Activated CD4-positive, CD25-positive, alpha-beta regulatory T cell treated with anti-CD3 and anti-CD28 coated beads, Interleukin-2, amount 50 U/mL, for 72 hours (primary cell): ENCODE measurements around the gene FAM13C.

Experiments
- DNase-seq: peaks from one replicate; pipeline ENCODE4 v3.0.0; 2021

The FAM13C gene

DNA sequence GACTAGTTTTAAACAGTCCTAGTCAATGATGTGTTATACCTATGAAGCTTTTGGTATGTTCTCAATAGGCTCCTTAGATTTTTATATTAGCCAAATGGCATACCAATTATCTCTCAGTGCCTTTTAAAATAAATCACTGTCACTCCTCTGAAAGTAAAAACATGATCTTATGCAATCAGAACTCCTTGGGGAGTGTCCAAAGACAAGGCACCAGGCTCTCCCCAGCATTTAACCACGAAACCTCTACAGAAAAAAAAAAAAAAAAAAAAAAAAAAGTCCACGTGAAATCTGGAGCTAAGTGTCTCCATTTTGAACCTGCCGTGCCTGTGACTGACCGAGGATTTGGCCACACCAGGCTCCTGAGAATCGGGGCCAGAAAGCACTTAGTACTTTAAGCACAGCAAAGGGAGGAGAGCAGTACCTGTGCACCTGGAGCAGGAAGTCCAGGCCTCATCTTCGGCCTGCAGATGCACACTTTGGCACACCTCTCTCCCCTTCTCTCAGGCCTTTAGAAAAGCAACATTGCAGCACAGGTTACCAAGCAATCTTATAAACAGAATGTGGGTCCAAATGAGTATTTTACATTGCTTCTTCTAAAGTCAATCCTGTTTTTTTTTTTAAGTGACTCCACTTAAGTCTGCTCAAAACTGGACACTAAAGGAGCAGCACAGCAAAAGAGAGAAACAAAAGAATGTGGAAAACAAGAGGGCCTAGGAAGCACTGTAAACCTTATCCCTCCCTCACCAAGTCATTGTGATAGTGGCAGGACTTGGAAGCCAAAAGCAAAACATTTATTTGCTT, 1.5 kb downstream of the FAM13C start:
- DNase-seq, result no peak

DNA sequence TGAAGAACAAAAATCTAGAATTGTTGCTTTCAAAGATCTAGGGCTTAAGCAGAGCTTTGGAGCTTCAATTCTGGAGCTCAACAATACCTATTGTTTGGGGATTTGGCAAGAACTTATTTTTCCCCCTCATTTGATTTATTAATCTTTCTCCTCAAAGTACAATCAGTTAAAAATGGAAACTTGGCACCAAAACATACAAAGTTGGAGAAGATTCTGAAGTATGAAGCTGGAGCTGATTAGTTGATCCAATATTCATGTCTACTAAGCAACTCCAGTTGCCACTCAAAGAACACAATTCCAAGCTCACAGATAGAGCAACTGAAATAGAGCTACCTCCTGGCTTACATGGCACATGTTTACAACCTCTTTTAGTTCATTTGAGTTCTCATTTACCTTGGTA, 3.8 kb downstream of the FAM13C start:
- no peak for DNase-seq

DNA sequence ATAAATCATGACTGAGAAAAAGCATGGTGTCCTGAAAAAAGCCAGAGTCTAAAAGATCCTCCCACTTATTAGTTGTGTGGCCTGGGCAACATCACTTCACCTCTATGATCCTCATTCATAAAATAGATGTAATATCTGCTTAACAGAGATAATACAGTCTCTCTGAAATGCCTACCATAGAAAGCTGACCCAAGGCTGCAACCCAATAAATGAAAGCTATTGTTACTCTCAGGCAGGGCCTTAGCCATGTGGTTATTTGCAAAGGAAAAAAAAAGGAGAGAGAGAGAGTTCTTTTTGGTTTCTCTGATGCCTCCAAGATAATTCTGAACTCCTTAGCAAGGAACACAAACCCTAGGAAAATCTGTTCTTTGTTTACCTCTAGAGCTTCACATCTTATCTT, 7.9 kb downstream of the FAM13C start:
- no peak for DNase-seq

DNA sequence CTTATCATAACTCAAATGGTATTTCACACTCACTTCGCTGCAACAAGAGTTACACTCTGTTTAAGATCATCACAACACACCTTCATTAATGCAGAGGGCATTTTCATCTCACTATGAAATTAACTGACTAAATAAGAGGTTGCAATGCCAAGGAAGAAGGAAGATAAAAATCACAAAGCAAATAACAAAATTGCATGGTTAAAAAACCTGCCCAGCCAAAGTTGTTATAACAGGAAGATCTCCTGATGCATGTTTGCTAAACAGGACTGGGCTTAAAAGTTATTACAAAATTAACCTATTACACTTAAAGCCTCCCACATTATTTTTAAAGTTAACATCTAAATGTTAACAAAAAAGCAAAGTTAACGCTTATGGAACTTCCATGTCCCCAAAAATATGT, 11.8 kb downstream of the FAM13C start:
- no peak for DNase-seq

DNA sequence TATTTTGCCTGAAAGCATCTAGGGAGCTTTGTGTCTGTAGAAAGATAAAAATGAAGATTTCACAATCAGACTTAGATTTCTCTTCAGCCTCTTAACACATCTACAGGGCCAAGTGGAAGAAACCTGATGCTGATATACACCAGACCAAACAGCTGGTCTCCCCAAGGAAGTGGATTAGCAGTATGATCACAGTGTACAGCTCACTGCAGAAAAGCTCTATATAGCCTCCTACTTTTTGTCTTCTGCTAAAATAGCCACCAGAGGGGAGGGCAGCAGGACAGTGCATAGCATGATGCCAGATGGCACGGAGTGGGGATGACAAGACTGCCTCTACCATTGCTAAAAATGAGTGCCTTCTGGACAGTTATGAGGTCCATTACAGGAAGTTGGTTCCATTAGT, 16.0 kb downstream of the FAM13C start:
- no peak for DNase-seq

DNA sequence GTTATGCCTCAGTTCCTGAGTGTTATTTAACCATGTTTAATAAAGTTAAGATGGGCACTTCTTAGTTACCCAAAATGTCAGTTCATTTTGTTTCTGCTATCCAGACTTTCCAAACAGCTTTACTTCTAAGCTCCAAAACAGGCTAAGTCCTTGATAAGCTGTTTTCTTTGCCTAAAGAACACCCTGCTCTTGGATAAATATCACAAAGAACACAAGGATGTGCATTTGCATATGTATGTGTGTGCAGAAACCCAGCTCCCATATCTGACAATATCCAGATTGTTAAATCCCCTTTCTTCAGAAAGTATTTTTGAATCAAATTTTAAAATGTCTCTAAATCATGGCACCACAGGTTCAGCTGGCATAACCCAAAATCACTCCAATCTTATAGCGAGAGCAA, 19.6 kb downstream of the FAM13C start:
- no peak for DNase-seq

DNA sequence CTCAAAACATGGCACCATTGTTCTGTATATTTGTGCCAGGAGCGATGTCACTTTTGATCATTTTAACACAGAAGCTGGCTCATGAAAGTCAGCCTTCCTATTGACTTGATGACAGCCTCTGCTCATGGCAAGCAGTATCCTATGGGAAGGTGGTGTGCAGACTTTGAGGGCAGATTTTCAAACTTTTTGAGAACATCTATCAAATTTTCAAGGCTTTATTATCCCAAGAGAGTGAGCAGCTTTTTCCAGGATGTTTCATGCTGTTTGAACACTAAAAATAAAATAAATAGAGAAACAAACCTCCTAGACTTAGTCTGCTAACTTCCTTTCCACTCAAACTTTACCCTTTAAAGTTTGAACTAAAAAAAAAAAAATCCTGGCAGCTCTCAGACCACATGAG, 20.3 kb downstream of the FAM13C start:
- DNase-seq, result no peak

DNA sequence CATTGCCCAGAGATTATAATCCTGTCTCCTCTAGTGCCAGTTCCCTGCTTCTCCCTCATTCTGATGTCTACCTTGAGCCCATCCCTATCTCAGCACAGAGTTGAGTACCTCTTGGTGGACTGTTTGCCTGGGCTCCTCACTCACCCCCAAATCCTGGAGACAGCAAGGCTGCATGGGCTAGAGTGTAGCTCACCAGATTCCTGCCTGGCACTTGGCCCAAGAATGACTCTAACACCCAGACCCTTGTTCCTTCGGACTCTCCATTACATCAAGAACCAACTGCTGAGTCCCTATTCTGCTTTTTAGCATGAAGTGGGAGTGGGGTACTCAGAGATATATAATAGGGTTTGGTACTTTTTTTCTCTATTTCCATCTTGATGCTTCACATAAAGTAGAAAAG, 22.1 kb downstream of the FAM13C start:
- DNase-seq, result no peak

DNA sequence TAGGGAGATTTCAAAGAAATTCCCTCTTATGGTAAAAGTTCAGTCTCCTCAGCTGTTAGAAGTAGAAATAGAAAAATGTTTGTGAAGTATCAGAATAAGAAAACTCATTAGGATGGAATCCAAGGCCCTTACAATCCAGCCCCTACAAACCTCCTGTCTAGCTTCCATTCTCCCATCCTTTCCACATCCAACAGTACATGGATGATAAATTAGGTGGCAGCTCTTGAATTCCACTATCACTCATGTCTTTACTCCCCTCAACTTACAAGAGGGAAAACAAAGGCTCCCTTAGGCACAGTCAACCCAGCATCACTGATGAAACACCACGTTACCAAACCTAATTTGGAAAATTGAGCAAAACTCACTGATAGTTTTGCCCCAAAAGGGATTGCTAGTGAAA, 23.0 kb downstream of the FAM13C start:
- DNase-seq, result no peak

DNA sequence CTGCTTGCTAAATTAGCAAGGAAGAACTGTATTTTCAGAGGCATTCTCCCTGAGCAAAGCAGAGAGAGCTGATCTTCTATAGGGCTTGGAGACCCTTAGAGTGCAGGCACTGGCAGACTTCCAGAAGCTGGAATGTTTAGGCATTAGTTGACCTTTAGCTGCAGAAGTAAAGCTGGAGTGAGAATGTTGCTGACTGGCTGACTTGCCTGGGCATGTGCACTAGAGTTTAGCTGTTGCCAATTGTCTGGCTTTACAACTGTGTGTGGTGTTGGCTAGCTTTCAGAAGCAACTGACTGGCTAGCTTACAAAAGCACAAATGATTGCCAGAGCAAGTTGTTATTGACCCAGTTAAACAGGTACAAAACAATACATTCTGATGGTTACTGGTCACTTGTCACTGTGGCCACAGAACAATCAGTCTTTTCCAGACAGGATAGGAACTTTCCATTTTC, 25.1 kb downstream of the FAM13C start:
- DNase-seq, result no peak

DNA sequence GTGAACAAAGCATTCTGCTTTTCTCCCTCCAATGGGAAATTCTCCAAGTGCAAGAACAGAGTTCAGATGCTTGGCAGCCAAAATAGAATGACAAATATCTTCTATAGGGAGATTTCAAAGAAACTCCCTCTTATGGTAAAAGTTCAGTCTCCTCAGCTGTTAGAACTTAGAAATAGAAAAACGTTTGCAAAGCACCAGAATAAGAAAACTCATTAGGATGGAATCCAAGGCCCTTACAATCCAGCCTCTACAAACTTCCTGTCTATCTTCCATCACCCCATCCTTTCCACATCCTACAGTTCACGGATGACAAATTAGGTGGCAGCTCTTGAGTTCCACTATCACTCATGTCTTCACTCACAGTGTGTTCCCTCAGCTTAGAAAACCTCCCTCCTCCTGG, 25.7 kb downstream of the FAM13C start:
- DNase-seq, result no peak

DNA sequence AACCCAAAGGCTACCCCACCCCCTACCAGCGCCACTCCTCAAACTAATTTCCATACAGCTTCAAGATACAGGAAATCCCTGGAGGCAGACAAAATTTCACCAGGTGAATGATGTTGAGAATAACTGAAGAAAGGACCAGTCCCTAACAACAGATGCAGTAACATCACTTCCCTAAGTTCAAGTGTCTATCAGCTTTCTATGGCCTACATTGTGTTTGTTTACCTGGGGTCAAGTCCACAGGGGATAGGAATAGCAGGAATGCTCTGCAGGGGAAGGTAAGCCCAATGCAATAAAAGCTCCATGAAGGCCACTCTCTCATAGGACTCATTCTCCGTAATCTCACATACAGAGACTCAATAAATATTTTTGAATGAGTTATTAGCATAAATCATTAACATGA, 26.9 kb downstream of the FAM13C start:
- DNase-seq, result no peak

DNA sequence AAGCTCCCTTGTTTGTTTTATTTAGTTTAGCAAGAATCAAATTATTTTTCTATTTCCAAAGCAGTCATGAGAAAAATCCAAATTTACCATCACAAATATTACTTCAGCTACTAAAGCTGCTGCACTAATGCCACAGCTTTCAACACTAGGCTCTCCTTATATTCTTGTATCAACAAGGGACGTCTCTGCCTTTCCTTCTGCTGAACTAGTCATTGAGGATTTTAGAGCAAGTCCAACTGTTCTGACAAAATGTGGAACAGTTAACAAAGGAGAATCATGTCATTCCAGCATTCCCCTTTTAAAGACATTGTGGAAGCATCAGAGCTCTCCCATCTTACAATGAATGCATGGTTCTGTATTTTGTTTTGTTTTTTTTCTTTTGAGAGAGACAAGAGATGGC, 28.6 kb downstream of the FAM13C start:
- DNase-seq, result no peak

DNA sequence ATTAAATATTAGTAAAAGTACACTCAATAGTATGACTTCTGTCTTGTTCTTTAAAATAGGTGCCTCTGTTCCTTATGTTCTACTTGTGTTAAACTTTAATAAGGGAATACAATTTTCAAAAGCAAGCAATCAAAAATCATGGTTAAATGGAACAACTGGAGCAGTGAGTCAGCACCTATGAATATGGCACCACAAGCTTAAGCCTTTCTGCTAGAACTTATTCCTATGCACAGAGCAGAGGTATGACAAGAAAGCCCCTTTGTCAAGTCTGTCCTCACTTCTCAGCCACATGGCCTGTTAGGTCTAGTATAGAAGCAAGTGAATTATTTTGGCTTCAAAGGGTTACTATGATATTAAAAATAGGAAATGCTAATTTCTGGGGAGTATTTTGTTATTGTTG, 29.8 kb downstream of the FAM13C start:
- no peak for DNase-seq

DNA sequence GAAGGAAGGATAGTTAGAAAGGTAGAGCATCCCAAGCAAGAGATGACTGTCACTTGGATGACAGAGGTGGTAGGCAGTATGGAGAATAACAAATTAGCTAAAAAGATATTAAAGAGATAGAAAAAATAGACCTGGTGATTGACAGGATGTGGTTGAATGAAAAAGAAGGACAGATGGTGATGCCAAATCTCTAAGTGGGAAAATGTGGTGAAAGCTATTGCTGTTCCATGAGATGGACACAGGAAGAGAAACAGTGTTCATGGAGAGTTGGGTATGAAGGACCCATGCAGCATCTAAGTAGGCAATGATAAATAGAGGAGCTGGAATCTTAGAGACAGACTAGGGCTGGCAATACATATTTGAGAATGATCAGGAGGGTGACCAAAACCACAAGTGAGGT, 30.7 kb downstream of the FAM13C start:
- no peak for DNase-seq

DNA sequence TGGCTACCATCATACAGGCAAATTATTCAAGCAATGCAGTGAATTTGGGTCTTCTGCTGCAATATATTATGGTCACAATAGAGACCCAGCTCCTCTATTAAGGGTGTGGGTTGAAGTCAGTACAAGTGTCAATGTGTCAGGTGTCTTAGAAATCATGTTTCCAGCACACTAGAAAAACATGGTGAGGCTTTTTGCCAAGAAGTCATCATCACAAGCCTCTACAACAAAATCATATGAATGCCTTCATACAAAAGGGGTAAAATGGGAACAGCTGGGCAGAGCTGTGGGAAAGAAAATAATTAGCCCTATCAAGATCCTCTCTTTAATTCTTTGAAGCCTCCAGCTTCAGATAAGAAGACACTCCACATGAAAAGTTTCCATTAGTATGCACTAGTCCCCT, 37.2 kb downstream of the FAM13C start:
- no peak for DNase-seq

DNA sequence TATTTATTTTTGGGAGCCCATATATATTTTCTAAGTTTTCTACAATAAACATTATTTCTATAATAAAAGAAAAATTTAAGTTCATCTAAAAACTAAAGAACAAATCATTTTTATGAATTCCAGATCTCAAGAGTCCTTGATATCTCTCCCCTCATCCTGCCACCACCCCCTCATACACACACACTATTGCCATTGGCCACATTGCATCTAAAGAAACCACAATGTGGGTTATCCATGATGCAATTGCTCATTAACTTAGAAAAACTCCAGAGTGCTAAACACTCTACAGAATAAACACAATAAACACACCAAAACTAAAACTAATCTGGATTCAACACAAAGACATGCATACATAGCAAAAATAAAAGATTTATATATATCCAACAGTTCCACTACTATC, 37.8 kb downstream of the FAM13C start:
- no peak for DNase-seq

DNA sequence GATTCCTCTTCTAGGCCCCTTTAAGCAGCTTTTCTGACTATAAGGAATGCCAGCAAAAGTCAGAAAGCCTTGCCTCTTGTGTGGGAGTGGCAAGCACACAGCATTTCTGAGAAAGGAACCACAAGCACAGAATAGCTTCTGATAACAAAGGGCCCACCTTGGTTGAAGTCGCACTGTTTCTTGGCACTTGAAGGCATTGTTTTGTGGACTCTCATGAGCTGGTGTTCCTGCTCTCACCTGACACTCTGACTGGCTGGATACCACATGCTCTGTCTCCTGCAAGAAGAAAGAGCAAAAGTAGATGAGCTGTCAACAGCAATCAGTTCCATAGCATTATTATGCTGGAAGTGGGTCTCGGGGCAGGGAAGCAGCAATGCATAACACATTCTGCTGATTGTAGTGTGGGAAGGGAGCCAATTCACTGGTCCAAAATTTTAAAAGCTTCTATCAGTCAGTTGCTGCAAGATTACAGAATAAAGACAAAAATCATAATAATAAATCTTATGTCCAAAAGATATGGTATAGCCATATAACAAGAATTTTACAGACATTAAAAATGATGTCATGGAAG, 38.4 kb downstream of the FAM13C start:
- DNase-seq, result no peak

DNA sequence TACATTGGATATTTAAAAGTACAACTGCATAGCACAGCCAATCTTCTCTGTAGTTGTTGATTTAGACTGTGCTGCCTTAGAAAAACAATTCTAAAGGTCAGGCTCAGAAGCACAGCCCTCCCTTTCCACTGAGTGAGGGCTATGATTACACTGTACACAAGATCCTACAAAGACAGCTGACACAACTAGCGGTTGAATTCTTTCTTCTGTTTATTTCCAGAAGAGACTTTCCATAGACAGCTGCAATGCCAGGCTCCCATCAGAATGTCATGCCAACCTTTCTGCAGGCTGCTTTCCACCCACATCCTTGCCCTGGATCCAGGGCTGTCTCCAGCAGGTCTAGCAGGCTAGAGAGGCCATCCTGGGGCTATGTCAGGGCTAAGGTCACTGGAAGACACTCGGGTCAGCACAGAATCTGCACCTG, 39.3 kb downstream of the FAM13C start:
- DNase-seq, result no peak

DNA sequence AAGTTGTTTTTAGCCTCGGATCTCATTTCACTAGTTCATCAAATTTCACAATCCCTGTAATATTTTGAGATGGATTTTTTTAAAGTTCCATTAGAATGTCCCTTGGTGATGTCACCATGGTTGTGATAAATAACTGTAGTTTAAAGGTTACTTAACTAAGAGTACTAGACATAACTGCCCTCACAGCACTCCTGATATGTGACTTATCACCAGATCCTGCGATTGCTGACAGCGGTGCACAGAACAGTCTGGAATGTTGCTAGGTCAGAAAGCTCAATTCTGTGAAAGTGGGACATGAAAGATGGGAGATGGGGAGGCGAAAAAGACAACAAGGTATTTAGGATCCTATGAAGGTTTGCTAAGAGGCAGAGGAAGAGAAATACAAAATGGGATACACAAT, 40.2 kb downstream of the FAM13C start:
- DNase-seq, result no peak

DNA sequence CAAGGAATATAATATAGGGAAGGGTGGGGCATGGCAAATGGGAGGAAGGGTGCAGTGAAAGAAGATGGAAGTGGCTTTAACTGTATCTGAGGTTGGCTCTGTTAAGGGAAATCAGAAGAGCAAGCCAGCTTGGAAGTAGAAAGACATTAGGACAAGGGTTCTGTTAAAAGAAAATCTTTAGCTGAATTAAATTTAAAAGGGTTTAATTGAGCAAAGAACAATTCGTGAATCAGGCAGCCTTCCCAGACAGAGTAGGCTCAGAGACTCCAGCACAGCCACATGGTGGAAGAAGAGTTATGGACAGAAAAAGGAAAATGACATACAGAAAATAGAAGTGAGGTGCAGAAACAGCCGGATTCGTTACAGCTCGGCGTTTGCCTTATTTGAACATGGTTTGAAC, 42.0 kb downstream of the FAM13C start:
- DNase-seq, result no peak

DNA sequence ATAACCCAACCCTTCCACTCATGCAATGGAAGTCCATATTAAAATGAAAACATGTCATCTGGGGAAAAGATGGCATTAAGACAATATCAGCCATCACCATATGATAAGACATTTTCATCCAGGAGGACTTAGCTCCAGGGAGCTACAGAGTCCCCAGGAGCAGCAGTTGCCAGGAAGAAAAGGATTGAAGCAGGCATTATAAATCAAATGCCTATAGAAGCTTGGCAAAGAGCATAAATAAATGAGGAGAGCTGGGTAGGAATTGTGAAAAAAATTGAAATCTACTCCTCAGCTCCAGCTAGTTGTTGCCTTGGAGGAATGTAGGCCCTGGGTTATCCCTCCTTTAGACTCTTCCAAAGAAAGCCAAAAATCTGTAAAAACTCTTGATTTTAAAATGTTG, 42.5 kb downstream of the FAM13C start:
- no peak for DNase-seq

DNA sequence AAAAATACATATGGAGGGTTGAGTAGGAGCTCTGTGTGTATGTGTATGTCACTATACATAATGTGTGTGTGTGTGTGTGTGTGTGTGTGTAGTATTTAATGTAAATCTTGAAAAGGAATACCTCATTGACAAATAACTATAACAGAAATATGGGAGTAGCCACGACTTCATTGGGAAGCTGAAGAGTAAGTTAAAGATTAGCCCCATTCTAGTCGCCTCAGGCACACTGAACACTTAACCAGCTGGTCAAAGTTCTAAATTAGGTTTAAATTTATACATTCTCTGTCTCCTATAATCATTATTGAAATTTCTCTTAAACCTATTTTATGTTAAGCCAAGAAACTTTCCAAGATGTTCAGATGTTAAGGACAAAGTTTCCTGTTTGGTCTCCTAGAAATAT, 45.3 kb downstream of the FAM13C start:
- DNase-seq, result no peak

DNA sequence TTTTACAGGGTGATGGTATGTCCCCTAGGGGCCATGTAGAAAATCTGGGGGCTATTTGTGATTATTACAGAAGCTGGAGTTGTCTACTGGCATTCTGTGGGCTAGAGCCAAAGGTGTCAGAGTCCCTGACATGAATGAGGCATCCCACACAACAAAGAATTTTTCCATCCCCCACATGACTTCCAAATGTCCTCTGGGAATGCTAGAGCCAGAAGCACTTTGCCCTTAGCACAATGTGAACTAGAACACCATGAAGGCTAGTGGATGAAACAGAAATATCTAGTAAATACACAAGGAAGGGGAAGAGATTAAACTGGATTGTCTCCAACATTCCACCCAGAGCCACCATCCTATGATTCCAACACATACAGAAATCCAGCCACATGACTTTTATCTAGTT, 46.9 kb downstream of the FAM13C start:
- no peak for DNase-seq

DNA sequence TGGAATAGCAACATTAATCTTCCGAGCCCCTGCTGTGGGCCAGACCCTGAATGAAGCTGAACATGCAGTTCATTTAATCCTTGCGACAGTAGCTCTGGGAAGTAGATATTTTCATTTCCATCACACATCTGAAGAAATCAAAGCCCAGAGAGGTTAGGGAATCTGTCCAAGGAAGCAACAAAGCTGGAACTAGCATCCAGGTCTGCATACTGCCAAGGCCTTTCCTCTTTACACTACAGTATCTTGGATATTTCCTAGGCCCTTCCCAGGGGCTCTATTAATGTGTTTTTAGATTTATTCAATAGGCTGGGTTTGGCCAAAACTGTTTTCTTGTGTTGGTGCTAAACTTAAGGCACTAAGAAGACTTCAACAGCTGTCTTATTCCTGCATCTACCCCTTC, 48.1 kb downstream of the FAM13C start:
- no peak for DNase-seq
